HG02884 (cell line): ENCODE data around the gene ABHD2.
A peak's percentile ranks its signal among the peaks of the same experiment; 100 is the strongest.
"Not testable (repeated sequence)": the region's sequence is repeated elsewhere in the genome, so short reads cannot be mapped to it uniquely, and the experiment has no call there.

ENCODE experiments used
- ATAC-seq: cut with Tn5 transposase; IDR thresholded peaks from one replicate; pipeline ENCODE4 v1.9.1; 2021; ENCODE audit warnings: mild to moderate bottlenecking, moderate library complexity; ENCODE audit not compliant: unreplicated experiment

ABHD2 gene

GRCh38 chr15:89087830-89088604 lies at the start of gene ABHD2:
TSS of gene ABHD2 (plus strand) at chr15:89088456. CDS start at chr15:89116328, 27,872 bp downstream.
- peak; percentile 96 for ATAC-seq

GRCh38 chr15:89039142-89039541 lies 49.1 kb upstream of the ABHD2 start:
- ATAC-seq: no peak

- no peak for ATAC-seq
Observed at GRCh38 chr15:89041507-89041906, 46.7 kb upstream of the ABHD2 start.

GRCh38 chr15:89042387-89042786 lies 45.9 kb upstream of the ABHD2 start:
- ATAC-seq: no peak

GRCh38 chr15:89043031-89044002 lies 44.9 kb upstream of the ABHD2 start:
- ATAC-seq: no peak

- ATAC-seq: not testable (repeated sequence)
Observed at GRCh38 chr15:89049016-89049666, 39.1 kb upstream of the ABHD2 start.

GRCh38 chr15:89051875-89052274 lies 36.4 kb upstream of the ABHD2 start:
- no peak for ATAC-seq

GRCh38 chr15:89052474-89052873 lies 35.8 kb upstream of the ABHD2 start:
- no peak for ATAC-seq

GRCh38 chr15:89054873-89055272 lies 33.4 kb upstream of the ABHD2 start:
- no peak for ATAC-seq

GRCh38 chr15:89057506-89058133 lies 30.6 kb upstream of the ABHD2 start:
- no peak for ATAC-seq

GRCh38 chr15:89058376-89058775 lies 29.9 kb upstream of the ABHD2 start:
- ATAC-seq: no peak

- ATAC-seq: no peak
Observed at GRCh38 chr15:89058876-89059405, 29.3 kb upstream of the ABHD2 start.

- ATAC-seq: no peak
Observed at GRCh38 chr15:89066280-89066679, 22.0 kb upstream of the ABHD2 start.

- ATAC-seq: no peak
Observed at GRCh38 chr15:89067751-89068150, 20.5 kb upstream of the ABHD2 start.

GRCh38 chr15:89068325-89068784 lies 19.9 kb upstream of the ABHD2 start:
- peak; percentile 97 for ATAC-seq

- no peak for ATAC-seq
Observed at GRCh38 chr15:89070197-89071124, 17.8 kb upstream of the ABHD2 start.

- no peak for ATAC-seq
Observed at GRCh38 chr15:89071471-89071870, 16.8 kb upstream of the ABHD2 start.

- no peak for ATAC-seq
Observed at GRCh38 chr15:89072277-89072869, 15.9 kb upstream of the ABHD2 start.
